NK-92 (cell line): Measurements from ENCODE around the gene THAP8.

ENCODE experiments used
- DNase-seq: peaks from one replicate; lab custom pipeline; 2025; ENCODE audit not compliant: unreplicated experiment; lab: John Stamatoyannopoulos, UW

The THAP8 gene, protein sequence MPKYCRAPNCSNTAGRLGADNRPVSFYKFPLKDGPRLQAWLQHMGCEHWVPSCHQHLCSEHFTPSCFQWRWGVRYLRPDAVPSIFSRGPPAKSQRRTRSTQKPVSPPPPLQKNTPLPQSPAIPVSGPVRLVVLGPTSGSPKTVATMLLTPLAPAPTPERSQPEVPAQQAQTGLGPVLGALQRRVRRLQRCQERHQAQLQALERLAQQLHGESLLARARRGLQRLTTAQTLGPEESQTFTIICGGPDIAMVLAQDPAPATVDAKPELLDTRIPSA

DNA sequence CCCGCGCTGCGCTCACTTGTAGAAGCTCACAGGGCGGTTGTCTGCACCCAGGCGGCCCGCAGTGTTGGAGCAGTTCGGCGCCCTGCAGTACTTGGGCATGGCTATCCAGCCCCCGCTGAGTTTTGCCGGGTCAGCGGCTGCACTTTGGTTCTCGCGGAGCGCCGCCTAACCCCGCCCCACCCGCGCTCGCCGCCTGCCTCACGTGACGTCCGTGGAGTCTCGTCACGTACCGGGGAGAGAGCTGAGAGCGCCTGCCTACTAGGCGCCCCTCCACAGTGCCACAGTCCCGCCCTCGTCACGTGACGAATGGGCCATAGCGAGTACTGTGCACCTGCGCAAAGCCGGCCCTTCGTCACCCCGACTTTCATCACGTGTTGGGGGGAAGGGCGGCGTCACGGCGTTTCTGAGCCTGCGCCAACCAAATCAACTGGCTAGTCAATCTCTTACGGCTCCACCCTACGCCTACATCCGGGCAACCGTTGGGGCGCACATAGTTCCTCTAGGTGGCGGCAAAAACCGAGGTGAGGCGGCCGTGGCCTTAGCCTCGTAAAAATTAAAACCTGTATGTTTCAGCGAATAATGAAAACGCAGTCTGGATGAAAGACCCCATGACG lies at the start of gene THAP8:
Gene THAP8 (minus strand): TSS at position 167 of the 614 bp plus-strand sequence. CDS start 68 bp downstream, at position 99.
- DNase-seq, result peak; percentile 98

DNA sequence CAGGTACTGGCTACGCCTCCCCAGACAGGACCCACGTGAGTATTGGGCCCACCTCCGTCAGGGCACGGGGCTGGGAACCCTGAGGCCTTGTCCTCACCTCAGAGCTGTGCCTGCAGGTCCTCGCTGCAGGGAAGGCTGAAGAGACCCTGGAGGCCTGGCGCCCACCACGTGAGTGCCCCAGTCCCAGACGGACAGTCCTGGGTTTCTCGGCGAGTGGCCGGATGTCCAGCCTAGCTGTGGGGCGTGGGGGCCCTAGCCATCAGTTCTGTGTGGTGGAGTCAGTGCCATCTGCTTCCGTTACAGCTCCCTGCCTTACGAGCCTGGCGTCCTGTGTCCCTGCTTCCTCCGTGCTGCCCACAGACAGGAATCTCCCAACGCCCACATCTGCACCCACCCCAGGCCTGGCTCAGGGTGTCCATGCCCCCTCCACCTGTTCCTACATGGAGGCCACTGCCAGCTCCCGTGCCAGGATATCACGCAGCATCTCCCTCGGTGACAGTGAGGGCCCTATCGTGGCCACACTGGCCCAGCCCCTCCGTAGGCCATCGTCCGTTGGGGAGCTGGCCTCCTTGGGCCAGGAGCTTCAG lies 49.0 kb upstream of the THAP8 start:
- DNase-seq, result no peak

DNA sequence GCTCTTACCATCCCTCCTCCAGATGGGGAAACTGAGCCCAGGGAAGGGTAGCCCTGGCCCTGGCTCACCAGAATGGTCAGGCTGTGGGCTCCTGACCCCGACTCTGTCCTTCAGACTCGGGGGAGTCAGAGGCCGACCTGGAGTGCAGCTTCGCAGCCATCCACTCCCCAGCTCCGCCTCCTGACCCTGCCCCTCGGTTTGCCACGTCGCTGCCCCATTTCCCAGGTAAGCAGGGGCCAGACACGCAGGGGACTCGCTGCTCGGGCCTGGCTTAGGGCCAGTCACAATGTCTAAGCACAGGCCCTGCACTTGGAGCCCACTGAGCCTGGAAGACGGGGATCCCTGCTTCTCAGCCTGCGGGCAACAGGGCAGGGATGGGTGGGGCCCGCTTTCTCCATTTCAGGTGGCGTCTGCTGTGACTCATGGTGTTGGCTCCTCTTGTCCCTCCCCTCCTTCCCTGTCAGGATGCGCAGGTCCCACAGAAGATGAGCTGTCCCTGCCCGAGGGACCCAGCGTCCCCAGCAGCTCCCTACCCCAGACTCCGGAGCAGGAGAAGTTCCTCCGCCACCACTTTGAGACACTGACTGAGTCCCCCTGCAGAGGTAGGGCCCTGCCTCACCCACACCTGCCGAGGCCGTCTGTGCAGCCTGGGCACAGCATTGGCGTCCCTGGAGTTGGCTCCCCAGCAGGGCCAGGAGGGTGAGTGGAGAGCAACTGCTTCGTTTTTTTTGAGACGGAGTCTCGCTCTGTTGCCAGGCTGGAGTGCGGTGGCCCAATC lies 47.7 kb upstream of the THAP8 start:
- no peak for DNase-seq

DNA sequence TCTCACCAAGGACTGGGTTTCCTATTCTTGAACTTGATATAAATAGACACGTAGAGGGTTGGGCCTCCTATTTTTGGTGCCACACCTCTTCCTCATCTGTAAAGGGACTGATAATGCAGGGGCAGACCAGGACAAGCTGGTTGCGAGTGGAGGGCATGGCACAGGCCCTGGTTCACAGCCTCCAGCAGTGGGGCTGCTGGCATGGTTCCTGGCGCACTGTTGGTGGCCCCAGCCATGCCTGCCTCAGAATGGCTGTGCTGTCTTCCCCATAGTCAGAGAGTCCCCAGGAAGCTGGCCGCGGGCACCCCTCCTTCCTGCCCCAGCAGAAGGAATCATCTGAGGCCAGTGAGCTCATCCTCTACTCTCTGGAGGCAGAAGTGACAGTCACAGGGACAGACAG lies 46.4 kb upstream of the THAP8 start:
- no peak for DNase-seq

- DNase-seq, result no peak
Observed at GRCh38 chr19:36099166-36099785, 45.2 kb upstream of the THAP8 start.

DNA sequence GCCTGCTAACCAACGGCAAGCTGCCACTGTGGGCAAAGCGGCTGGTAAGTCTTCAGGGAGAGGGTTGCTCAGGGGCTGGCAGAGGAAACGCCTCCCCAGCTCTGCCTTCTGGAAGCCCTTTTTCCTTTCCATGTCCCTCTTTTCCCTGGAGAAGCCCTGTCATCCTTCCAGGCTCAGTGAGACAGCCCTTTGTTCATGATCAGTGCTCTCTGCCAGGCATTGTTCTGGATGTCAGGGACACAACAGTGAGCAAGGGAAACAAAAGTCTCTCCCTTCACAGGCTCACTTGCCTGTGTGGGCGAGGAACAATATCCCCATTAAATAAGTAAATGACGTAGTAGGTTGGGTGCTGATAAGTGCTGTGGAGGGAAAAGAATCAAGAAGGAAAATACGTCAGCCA lies 43.0 kb upstream of the THAP8 start:
- no peak for DNase-seq

GRCh38 chr19:36093687-36094086 lies 39.6 kb upstream of the THAP8 start:
- no peak for DNase-seq

GRCh38 chr19:36093146-36093662 lies 39.1 kb upstream of the THAP8 start:
- no peak for DNase-seq

DNA sequence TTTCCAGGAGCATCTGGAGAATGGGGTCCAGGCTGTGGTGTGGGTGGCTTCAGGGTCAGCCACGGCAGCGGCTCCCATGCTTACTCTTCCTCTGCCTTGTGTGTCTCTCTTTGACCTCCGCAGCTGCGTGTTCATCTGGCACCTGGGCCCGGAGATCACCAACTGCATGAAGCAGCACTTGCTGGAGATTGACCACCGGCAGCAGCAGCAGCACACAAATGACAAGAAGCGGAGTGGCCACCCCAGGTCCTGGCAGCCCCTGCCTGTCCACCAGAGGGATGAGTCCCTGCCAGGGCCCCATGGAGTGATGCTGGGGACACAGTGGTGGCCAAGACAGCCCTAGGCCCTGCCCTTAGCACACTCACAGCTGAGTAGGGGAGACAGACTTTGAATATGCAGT lies 38.5 kb upstream of the THAP8 start:
- no peak for DNase-seq

GRCh38 chr19:36090910-36091695 lies 37.0 kb upstream of the THAP8 start:
- DNase-seq, result no peak

GRCh38 chr19:36089847-36090246 lies 35.8 kb upstream of the THAP8 start:
- DNase-seq, result no peak

GRCh38 chr19:36086326-36086725 lies 32.2 kb upstream of the THAP8 start:
- DNase-seq, result no peak

- DNase-seq, result no peak
Observed at GRCh38 chr19:36084231-36085009, 30.3 kb upstream of the THAP8 start.

GRCh38 chr19:36082916-36083315 lies 28.8 kb upstream of the THAP8 start:
- no peak for DNase-seq

GRCh38 chr19:36081894-36082293 lies 27.8 kb upstream of the THAP8 start:
- no peak for DNase-seq

DNA sequence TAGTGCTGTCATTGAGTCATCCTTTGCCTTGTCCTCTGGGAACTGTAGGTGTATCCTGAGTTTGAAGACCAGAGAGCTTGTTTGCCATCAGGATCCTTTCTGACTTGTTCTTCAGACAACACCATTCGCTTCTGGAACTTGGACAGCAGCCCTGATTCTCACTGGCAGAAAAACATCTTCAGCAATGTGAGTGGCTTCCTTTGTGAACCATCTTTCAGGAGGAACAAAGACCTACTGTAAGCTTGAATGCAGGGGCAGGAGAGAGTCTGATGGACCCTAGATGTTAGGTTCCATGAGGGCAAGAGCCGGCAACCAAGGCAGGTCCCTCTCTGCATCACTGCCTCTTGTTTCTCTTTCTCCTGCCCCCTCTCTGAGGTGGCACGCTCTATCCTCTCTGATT lies 27.3 kb upstream of the THAP8 start:
- DNase-seq, result no peak

DNA sequence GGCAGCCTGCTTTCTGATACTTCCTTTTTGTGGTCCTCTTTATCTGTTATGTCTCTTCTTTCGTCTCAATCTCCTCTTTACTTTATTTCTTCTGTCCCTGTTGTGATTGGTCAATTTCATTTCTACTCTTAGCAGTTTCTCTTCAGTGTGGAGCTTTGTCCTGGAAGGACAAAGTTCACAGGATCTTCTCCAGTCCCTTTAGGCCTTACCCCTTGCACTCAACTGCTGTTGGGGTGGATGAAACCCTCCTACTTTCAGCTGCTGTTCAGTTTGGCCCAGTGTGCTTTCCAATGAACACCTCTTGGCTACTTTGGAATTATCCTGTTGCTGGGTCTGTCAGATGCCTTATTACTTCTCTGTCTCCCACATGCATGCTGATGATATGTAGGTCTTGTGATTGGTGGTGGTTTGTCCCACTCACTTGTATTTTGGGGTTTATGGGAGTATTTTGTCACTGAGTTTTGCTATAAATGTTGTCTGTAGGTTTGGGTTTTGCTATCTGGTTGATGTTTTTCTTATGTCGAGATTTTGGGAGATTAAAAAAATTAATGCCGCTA lies 25.4 kb upstream of the THAP8 start:
- no peak for DNase-seq

DNA sequence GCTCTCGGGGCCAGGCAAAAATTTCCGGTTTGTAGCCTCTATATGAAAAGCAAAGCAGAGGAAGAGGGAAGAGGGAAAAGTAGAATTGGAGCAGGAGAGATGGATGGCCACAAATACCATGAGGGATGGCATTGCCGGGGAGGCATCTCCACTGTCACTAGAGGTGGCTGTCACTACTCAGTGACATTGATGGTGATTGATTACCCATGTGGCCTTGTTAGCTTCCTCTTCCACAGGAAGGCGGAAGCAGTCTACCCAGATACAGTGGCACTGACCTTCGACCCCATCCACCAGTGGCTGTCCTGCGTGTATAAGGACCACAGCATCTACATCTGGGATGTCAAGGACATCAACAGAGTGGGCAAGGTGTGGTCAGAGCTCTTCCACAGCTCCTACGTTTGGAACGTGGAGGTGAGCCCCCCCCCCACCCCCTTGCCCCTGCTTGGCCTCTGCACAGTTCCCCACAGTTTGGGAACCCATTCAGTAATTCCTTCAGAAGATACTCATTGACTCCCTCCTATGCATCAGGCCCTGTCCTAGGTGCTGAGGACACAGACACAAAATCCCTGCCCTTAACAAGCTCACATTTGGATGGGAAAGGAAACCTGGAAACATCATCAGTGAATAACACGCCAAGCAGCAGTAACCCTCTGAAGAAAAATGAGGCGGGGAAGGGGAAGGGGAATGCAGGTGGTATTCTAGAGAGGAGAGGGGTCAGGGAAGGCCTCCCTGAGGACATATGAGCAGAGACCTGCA lies 19.2 kb upstream of the THAP8 start:
- no peak for DNase-seq

- DNase-seq, result no peak
Observed at GRCh38 chr19:36072081-36072480, 18.0 kb upstream of the THAP8 start.
